Inflammatory macrophage (primary cell): Measurements from ENCODE around the gene BEND5.

Experiments used
- DNase-seq, 2 donors: peaks; one replicate each; pipeline ENCODE4 v3.0.0-alpha.2; 2020 to 2022

BEND5 gene

GRCh38 chr1:48761986-48762385, 14.7 kb downstream of the BEND5 start:
- no peak for DNase-seq

GRCh38 chr1:48761411-48761810, 15.3 kb downstream of the BEND5 start:
- peak in 1 of 2 donors; percentile 20 for DNase-seq

GRCh38 chr1:48760857-48761256, 15.8 kb downstream of the BEND5 start:
- no peak for DNase-seq

GRCh38 chr1:48758976-48759375, 17.7 kb downstream of the BEND5 start:
- no peak for DNase-seq

GRCh38 chr1:48757363-48757762, 19.3 kb downstream of the BEND5 start:
- no peak for DNase-seq

GRCh38 chr1:48756683-48757316, 19.9 kb downstream of the BEND5 start:
- no peak for DNase-seq

- no peak for DNase-seq
These were observed 23.4 kb downstream of the BEND5 start for GRCh38 chr1:48753293-48753692.

GRCh38 chr1:48750109-48750508, 26.6 kb downstream of the BEND5 start:
- DNase-seq: peak; percentile 42 to 63

GRCh38 chr1:48749068-48749467, 27.6 kb downstream of the BEND5 start:
- no peak for DNase-seq

- DNase-seq: no peak
These were observed 29.8 kb downstream of the BEND5 start for GRCh38 chr1:48746906-48747305.

- DNase-seq: no peak
These were observed 32.7 kb downstream of the BEND5 start for GRCh38 chr1:48744032-48744431.

GRCh38 chr1:48743480-48743879, 33.2 kb downstream of the BEND5 start:
- no peak for DNase-seq

GRCh38 chr1:48741380-48741779, 35.3 kb downstream of the BEND5 start:
- no peak for DNase-seq

- no peak for DNase-seq
These were observed 36.1 kb downstream of the BEND5 start for GRCh38 chr1:48740621-48741020.

- no peak for DNase-seq
These were observed 37.6 kb downstream of the BEND5 start for GRCh38 chr1:48739091-48739490.

GRCh38 chr1:48738356-48738755, 38.3 kb downstream of the BEND5 start:
- DNase-seq: peak; percentile 16 to 61

GRCh38 chr1:48735796-48736195, 40.9 kb downstream of the BEND5 start:
- DNase-seq: no peak

GRCh38 chr1:48730164-48730910, 46.4 kb downstream of the BEND5 start:
- no peak for DNase-seq

GRCh38 chr1:48728584-48728983, 48.1 kb downstream of the BEND5 start:
- no peak for DNase-seq

- DNase-seq: no peak
These were observed 50.0 kb downstream of the BEND5 start for GRCh38 chr1:48726557-48727215.

- no peak for DNase-seq
These were observed 50.6 kb downstream of the BEND5 start for GRCh38 chr1:48726139-48726538.

GRCh38 chr1:48725341-48726046, 51.2 kb downstream of the BEND5 start:
- DNase-seq: no peak

GRCh38 chr1:48720929-48721328, 55.8 kb downstream of the BEND5 start:
- no peak for DNase-seq
